Mesodermal cell (in vitro differentiated cells): ENCODE data around the gene BZW2.

Source experiments
- H3K27ac ChIP-seq: 2 replicates; pipeline ENCODE4 v1.7.0; 2013; ENCODE audit warnings: mild to moderate bottlenecking, low read depth, low read length, moderate library complexity; ENCODE audit not compliant: severe bottlenecking
- H3K36me3 ChIP-seq: 2 replicates; pipeline ENCODE4 v1.7.1; 2013; ENCODE audit warnings: mild to moderate bottlenecking, low read length, moderate library complexity; ENCODE audit not compliant: control insufficient read depth, insufficient read depth
- H3K4me1 ChIP-seq: one replicate; pipeline ENCODE4 v1.7.1; 2013; ENCODE audit warnings: mild to moderate bottlenecking, low read length; ENCODE audit not compliant: insufficient read depth, control insufficient read depth, poor library complexity, severe bottlenecking
- H3K4me3 ChIP-seq: 2 replicates; pipeline ENCODE4 v1.7.0; 2013; ENCODE audit warnings: low read length, control low read depth, mild to moderate bottlenecking; ENCODE audit not compliant: insufficient read depth, poor library complexity, severe bottlenecking; ENCODE audit errors: extremely low read depth
- H3K9me3 ChIP-seq: 2 replicates; pipeline ENCODE4 v1.7.1; 2013; ENCODE audit warnings: mild to moderate bottlenecking, low read length, moderate library complexity; ENCODE audit not compliant: control insufficient read depth
- WGBS, 2 experiments: methylation state at CpG; one replicate each; pipeline ENCODE4 v1.1.5; 2013; ENCODE audit warnings: missing lambda C conversion rate in 2 of 2; ENCODE audit not compliant: insufficient coverage in 2 of 2; 5-methylcytosine and 5-hydroxymethylcytosine counted together

Gene BZW2

GRCh38 chr7:16753102-16753931 lies 107.3 kb downstream of the BZW2 start, which contains the start of gene TSPAN13:
Gene TSPAN13 (plus strand): TSS chr7:16753755. CDS start chr7:16753968, 213 bp downstream.
- 0 to 1% methylated on average over 24 to 35 of the region's 48 CpGs for WGBS, 2 experiments
- H3K27ac ChIP-seq = peak within 1 kb of the TSS; percentile 77

GRCh38 chr7:16753932-16754855 lies 108.2 kb downstream of the BZW2 start:
- WGBS, 2 experiments = 0 to 2% methylated on average over 44 to 53 of the region's 58 CpGs
- Histone ChIP-seq H3K36me3 (peaks cover 5% of the 10 kb centered on the region), H3K27ac (peak overlapping the region; percentile 77), H3K4me3 (peak overlapping the region; percentile 70), H3K9me3 (no peaks in the 10 kb centered on the region), H3K4me1 (peaks cover 6% of the 10 kb centered on the region)

More at GRCh38 chr7:16753102-16753931, 107.3 kb downstream of the BZW2 start, which contains the start of gene TSPAN13:
- Histone ChIP-seq H3K4me1 (peaks cover 6% of the 10 kb centered on the region), H3K36me3 (no peaks in the 10 kb centered on the region), H3K9me3 (no peaks in the 10 kb centered on the region), H3K4me3 (peak within 1 kb of the TSS; percentile 70)

DNA sequence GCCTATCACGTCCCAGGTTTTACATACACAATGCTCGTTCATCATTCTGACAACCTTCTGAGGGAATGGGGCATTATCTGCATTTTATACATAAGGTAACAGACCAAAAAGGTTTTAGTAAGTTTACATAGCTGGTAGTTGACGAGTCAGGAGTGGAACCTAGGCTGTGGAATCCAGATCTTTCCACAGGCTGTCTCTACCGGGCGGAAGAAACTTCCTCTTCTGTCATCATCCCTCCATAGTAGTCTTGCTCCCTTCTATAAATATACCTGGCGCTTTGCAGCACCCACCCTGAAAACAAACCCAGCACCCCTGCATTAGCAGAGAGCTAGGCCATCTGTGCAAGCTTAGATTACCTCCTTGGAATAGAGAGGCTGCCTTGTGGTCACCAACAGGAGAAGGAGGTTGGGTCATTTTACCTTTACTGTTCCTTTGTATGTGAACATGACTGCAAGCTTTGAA lies 108.9 kb downstream of the BZW2 start:
- WGBS, 2 experiments = 55 to 70% methylated on average over 2 of the region's 6 CpGs
- Histone ChIP-seq H3K4me1 (peaks cover 6% of the 10 kb centered on the region), H3K36me3 (peaks cover 5% of the 10 kb centered on the region), H3K27ac (no peak overlapping the region), H3K4me3 (peak overlapping the region; percentile 70), H3K9me3 (no peaks in the 10 kb centered on the region)

DNA sequence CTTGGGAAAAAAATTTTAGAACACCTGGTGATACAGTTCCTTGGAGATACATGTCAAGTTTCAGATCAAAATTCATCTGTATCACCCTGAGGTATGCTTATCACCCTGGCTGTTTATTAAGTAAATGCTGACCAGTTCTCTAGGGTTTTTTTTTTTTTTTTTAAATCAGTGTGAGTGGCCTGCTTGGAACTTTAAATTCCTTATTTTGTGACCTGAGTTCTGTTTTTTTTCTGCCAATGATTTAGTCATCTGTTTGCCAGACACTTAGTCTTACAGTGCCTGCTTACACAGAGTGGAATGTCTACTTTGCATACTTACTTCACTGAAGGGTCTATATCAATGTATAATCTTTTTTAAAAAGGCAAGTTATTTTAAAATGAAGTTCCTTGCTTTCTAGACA lies 109.4 kb downstream of the BZW2 start:
- Histone ChIP-seq H3K4me1 (peaks cover 6% of the 10 kb centered on the region), H3K4me3 (peak overlapping the region; percentile 70), H3K36me3 (peaks cover 5% of the 10 kb centered on the region), H3K9me3 (no peaks in the 10 kb centered on the region), H3K27ac (no peak overlapping the region)
